T-helper 1 cell treated with Interleukin-12 subunit alpha and Interleukin-12 subunit beta and Interleukin-4 antibody, amounts not matched to agents 30 μg/mL and 1 μg/mL, for 36 hours (primary cell): Measurements from ENCODE around the gene ZRANB3.
A peak's percentile ranks its signal among the peaks of the same experiment; 100 is the strongest.
"Not testable (repeated sequence)": the region's sequence is repeated elsewhere in the genome, so short reads cannot be mapped to it uniquely, and the experiment has no call there.

Source experiments
- H3K27ac Mint-ChIP-seq: one replicate; pipeline ENCODE4 v1.8.0; 2021; ENCODE audit warnings: mild to moderate bottlenecking, mixed read lengths
- H3K27me3 Mint-ChIP-seq: one replicate; pipeline ENCODE4 v1.8.0; 2021; ENCODE audit warnings: low read depth, mixed read lengths
- H3K36me3 Mint-ChIP-seq: one replicate; pipeline ENCODE4 v1.8.0; 2021; ENCODE audit warnings: low read depth, mixed read lengths
- H3K4me1 Mint-ChIP-seq: one replicate; pipeline ENCODE4 v1.8.0; 2021; ENCODE audit warnings: low read depth, mixed read lengths
- H3K4me3 Mint-ChIP-seq: one replicate; pipeline ENCODE4 v1.8.0; 2021; ENCODE audit warnings: mild to moderate bottlenecking, moderate library complexity, mixed read lengths
- H3K9me3 Mint-ChIP-seq: one replicate; pipeline ENCODE4 v1.8.0; 2021; ENCODE audit warnings: mixed read lengths

Gene ZRANB3

DNA sequence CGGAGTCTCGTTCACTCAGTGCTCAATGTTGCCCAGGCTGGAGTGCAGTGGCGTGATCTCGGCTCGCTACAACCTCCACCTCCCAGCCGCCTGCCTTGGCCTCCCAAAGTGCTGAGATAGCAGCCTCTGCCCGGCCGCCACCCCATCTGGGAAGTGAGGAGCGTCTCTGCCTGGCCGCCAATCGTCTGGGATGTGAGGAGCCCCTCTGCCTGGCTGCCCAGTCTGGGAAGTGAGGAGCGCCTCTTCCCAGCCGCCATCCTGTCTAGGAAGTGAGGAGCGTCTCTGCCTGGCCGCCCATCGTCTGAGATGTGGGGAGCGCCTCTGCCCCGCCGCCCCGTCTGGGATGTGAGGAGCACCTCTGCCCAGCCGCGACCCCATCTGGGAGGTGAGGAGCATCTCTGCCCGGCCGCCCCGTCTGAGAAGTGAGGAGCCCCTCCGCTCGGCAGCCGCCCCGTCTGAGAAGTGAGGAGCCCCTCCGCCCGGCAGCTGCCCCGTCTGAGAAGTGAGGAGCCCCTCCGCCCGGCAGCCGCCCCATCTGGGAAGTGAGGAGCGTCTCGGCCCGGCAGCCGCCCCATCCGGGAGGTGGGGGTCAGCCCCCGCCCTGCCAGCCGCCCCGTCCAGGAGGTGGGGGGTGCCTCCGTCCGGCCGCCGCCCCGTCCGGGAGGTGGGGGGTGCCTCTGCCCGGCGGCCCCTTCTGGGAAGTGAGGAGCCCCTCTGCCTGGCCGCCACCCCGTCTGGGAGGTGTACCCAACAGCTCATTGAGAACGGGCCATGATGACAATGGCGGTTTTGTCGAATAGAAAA, 425.3 kb downstream of the ZRANB3 start:
- H3K27me3 Mint-ChIP-seq: not testable (repeated sequence)
- H3K9me3 Mint-ChIP-seq: peaks cover 13% of the 10 kb centered on the region

DNA sequence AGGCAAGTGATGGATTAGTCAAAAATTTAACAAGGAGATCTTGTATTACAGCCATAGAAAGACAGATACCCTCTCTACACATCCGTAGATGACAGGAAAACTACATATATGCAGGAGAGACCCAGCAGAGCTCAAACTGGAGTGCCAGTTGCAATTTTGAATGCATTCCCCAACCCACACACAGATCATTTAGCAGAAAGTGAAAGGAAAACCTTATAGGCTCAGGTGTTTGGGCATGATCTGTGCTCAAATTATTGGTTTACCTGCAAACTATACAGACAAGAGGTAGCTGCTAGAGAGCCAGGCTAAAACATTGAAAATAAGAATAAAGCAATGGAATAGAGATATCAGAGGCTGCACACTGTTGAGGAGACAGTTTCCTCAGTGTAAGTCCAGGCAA, 427.2 kb downstream of the ZRANB3 start:
- Mint-ChIP-seq H3K27ac (peak overlapping the region; percentile 38), H3K4me1 (peaks cover 13% of the 10 kb centered on the region)

More for the DNA sequence above, 425.3 kb downstream of the ZRANB3 start:
- not testable (repeated sequence) for H3K4me3 Mint-ChIP-seq, H3K4me1 Mint-ChIP-seq, H3K27ac Mint-ChIP-seq
- H3K36me3 Mint-ChIP-seq: peaks cover 36% of the 10 kb centered on the region

DNA sequence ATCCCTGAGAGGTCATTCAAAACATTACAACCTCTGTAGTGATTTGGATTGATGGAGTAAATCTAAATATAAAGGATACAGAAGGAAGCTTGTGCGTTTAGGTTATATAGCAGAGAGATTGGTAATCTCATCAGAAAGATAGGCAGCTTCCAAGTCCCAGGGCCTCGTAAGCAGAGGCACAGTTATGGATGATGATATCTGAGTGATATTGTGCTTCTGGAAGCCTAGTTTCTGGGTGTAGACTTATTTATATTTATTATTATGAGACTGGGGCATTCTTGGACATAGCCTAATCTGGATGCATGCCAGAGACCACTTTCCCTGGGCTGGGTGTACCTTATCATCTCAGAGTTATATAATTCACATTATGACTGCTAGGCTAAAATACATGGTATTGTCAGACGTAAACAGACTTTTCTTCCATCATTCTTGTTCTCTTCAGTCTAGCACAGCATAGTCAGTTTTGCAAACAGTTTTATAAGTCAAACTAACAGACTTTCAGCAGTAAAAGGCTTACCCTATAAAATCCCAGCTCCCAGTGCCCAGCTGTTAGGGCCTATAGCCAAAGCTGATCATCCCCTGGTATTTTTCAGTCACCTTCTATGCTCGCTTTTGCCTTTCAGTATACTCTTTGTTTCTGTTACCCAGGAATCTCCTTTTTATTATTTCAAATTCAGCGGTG, 431.1 kb downstream of the ZRANB3 start:
- Mint-ChIP-seq H3K9me3 (peaks cover 10% of the 10 kb centered on the region), H3K27ac (peak overlapping the region; percentile 31), H3K36me3 (peaks cover 37% of the 10 kb centered on the region), H3K27me3 (no peaks in the 10 kb centered on the region), H3K4me1 (peaks cover 17% of the 10 kb centered on the region), H3K4me3 (peak overlapping the region; percentile 44)

More for the DNA sequence above, 427.2 kb downstream of the ZRANB3 start:
- Mint-ChIP-seq H3K9me3 (peaks cover 13% of the 10 kb centered on the region), H3K36me3 (peaks cover 45% of the 10 kb centered on the region), H3K4me3 (peak overlapping the region; percentile 11), H3K27me3 (no peaks in the 10 kb centered on the region)

DNA sequence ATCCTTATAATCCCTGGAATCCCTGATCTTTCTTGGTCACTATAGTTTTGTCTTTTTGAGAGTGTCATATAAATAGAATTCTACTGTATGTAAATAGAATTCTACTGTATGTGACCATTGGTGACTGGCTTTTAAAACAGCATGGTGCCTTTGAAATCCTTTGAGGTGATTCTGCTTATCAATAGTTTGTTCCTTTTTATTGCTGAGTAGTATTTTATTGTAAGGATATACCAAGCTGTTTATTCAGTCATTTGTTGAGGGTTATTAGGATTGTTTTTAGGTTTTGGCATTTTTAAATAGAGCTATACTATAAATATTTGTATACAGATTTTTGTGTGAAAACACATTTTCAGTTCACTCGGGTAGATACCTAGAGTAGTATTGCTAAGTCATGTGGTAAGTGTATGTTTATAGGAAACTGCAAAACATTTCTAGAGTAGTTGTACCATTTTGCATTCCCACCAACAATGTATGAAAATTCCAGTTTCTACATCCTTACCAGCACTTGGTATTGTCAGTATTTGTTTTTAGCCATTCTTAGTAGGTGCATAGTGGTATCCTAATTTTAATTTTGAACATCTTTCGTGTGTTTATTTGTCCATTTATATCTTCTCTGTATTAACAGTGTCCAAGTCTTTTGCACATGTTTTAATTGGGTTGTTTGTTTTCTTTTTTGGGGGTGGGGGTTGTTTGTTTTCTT, 433.3 kb downstream of the ZRANB3 start:
- Mint-ChIP-seq H3K27me3 (no peaks in the 10 kb centered on the region), H3K4me3 (no peak overlapping the region), H3K36me3 (peaks cover 33% of the 10 kb centered on the region), H3K27ac (no peak overlapping the region), H3K9me3 (peaks cover 4% of the 10 kb centered on the region), H3K4me1 (peaks cover 11% of the 10 kb centered on the region)

DNA sequence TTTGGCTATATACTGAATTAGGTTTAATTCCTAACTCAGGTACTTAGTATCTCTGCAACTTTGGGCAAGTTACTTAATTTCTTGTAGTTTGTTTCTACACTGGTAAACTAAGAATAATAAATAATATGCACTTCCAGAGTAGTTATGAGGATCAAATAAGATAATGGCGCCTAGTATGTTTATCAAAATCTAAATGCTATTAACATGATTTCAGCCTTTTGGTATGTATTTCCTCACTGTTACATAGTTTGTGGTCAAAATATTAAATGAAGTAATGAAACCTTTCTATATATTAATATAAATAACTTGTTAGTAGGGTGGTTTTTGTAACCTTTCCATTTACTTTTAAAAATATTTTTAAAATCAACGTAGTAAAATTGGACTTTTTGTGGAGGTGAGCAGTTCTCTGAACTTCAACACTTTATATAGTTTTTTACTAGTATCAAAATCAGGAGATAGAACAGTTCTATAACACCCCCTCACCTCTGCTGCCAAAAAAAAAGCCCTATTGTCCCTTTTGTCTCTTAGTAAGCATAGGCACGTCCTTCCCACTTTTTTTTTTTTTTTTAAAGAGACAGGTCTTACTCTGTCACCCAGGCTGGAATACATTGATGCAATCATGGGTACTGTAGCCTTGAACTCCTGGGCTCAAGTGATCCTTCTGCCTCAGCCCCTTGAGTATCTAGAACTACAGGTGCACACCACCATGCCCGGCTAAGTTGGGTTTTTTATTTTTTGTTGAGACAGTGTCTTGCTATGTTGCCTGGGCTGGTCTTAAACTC, 434.2 kb downstream of the ZRANB3 start:
- no peak overlapping the region for H3K4me3 Mint-ChIP-seq
- H3K4me1 Mint-ChIP-seq: peaks cover 11% of the 10 kb centered on the region
- H3K27ac Mint-ChIP-seq: no peak overlapping the region
- H3K36me3 Mint-ChIP-seq: peaks cover 34% of the 10 kb centered on the region
- H3K27me3 Mint-ChIP-seq: no peaks in the 10 kb centered on the region
- H3K9me3 Mint-ChIP-seq: peaks cover 2% of the 10 kb centered on the region

DNA sequence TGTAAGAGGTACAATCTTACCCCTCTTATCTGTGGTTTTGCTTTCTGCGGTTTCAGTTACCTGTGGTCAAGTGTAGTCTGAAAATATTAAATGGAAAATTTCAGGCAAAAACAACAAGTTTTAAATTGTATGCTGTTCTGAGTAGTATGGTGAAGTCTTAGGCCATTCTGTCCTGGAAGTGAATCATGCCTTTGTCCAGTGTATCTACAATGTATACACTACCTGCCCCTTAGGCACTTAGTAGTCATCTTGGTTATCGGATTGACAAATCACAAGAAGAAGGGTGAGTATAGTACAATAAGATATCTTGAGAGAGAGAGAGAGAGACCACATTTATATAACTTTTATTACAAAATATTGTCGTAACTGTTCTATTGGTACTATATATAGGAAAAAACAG, 435.4 kb downstream of the ZRANB3 start:
- peaks cover 30% of the 10 kb centered on the region for H3K36me3 Mint-ChIP-seq
- no peaks in the 10 kb centered on the region for H3K9me3 Mint-ChIP-seq
- H3K4me1 Mint-ChIP-seq: peaks cover 11% of the 10 kb centered on the region
- no peak overlapping the region for H3K4me3 Mint-ChIP-seq
- no peaks in the 10 kb centered on the region for H3K27me3 Mint-ChIP-seq
- no peak overlapping the region for H3K27ac Mint-ChIP-seq

DNA sequence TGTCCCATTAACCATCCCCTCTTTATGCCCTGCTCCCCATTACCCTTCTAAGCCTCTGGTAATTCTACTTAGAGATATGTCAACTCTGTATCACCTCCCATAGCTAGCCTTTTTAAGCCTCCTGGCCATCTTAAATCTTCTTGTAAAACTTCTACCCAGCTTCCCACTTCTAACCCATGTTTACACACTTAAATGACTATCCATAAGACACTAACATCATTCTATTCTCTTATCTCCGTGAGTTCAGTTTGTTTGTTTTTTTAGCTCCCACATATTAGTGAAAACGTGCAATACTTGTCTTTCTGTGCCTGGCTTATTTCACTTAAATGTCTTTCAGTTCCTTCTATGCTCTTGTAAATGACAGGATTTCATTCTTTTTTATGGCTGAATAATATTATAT, 436.5 kb downstream of the ZRANB3 start:
- peaks cover 28% of the 10 kb centered on the region for H3K36me3 Mint-ChIP-seq
- H3K27ac Mint-ChIP-seq: no peak overlapping the region
- no peaks in the 10 kb centered on the region for H3K27me3 Mint-ChIP-seq
- H3K4me1 Mint-ChIP-seq: peaks cover 7% of the 10 kb centered on the region
- no peak overlapping the region for H3K4me3 Mint-ChIP-seq
- H3K9me3 Mint-ChIP-seq: peaks cover 2% of the 10 kb centered on the region

DNA sequence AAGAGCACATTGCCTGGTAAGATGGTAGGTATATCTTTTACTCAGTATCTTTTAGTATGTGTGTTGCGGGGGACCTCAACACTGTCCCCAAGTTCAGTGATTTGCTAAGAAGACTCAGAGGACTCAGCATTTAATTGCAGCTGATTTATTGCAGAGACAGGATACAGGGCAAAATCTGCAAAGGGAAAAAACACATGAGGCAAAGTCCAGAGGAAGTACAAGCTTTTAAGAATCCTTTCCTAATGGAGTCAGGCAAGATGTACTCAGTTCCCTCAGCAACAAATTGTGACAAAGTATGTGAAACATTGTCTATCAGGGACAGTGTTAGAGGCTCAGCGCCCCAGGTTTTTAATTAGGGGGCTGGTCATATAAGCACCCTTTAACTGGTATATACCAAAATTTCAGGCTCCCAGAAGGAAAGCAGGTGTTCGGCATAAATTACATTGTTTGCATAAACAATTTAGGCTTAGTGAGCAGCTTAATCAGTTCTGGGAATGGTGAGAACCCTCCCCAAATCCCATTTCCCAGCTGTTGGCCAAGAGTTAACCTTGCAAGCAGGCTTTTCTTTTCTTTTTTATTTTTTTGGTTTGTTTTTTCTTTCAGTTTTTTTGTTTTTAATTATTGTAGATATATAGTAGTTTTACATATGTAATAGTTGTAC, 437.2 kb downstream of the ZRANB3 start:
- Mint-ChIP-seq H3K4me3 (no peak overlapping the region), H3K27ac (no peak overlapping the region), H3K27me3 (no peaks in the 10 kb centered on the region), H3K9me3 (peaks cover 7% of the 10 kb centered on the region), H3K4me1 (peaks cover 6% of the 10 kb centered on the region), H3K36me3 (peaks cover 31% of the 10 kb centered on the region)

DNA sequence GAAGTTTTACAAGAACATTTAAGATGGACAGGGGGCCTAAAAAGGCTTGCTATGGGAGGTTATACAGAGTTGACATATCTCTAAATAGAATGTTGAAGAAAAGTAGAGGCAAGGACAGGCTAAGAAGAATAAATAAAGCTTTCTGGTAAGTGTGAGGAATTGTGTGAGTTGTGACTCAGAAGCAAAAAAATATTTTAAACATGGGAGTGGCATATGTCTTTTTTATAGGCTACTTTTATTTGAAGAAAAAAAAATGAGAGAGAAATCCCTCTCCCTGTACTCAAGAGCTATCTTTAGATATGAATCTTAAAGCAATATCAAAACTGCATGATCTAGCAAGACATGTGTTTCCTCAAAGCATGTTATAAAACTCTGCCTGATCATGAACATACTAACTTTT, 437.8 kb downstream of the ZRANB3 start:
- Mint-ChIP-seq H3K9me3 (peaks cover 7% of the 10 kb centered on the region), H3K4me3 (no peak overlapping the region), H3K27me3 (no peaks in the 10 kb centered on the region), H3K4me1 (peaks cover 6% of the 10 kb centered on the region), H3K27ac (no peak overlapping the region), H3K36me3 (peaks cover 33% of the 10 kb centered on the region)

DNA sequence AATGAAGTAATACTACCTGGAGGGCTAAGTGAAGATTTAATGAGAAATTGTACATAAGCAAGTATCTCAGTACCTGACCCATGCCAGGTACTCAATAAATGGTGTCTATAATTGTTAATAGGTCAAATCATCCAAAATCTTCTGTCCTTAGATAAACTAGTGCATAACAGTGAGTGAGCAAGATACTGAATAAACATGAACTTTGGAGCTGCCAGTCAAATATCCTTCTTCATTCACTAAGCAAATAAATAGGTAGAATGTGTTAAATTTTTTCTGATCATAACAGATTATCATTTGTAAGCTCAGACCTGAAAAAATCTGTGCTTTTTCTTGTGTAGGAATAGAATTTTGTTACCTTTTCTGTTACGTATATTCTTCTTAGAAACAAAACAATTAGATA, 439.3 kb downstream of the ZRANB3 start:
- peaks cover 9% of the 10 kb centered on the region for H3K4me1 Mint-ChIP-seq
- no peaks in the 10 kb centered on the region for H3K27me3 Mint-ChIP-seq
- H3K27ac Mint-ChIP-seq: no peak overlapping the region
- H3K9me3 Mint-ChIP-seq: peaks cover 21% of the 10 kb centered on the region
- no peak overlapping the region for H3K4me3 Mint-ChIP-seq
- H3K36me3 Mint-ChIP-seq: peaks cover 39% of the 10 kb centered on the region

DNA sequence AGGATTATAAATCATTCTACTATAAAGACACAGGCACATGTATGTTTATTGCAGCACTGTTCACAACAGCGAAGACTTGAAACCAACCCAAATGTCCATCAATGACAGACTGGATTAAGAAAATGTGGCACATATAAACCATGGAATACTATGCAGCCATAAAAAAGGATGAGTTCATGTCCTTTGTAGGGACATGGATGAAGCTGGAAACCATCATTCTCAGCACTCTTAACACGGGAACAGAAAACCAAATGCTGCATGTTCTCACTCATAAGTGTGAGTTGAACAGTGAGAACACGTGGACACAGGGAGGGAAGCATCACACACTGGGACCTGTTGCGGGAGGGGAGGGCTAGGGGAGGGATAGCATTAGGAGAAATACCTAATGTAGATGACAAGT, 441.4 kb downstream of the ZRANB3 start:
- not testable (repeated sequence) for H3K27ac Mint-ChIP-seq, H3K4me3 Mint-ChIP-seq, H3K27me3 Mint-ChIP-seq
- H3K9me3 Mint-ChIP-seq: peaks cover 24% of the 10 kb centered on the region
- peaks cover 11% of the 10 kb centered on the region for H3K4me1 Mint-ChIP-seq
- peaks cover 42% of the 10 kb centered on the region for H3K36me3 Mint-ChIP-seq
